ENCODE measurements around the gene C16orf96. TPM values are rescaled to one million over a fixed set of nuclear protein-coding genes. Genes with fewer than 3 reads are reported as not detected.

C16orf96 gene
- total RNA-seq, 1 experiment from 2014 or later: 1.4 TPM

GRCh38 chr16:4550591-4550990 is 5.5 kb upstream of the C16orf96 start:
- Histone ChIP-seq H4K5ac (ENCODE audit: insufficient read length, low read depth, low read length) (no peak overlapping the region), H3K9ac (ENCODE audit: extremely low read depth, insufficient read length, low read length) (no peak overlapping the region), H2BK20ac (ENCODE audit: low read depth, low read length, poor library complexity, severe bottlenecking) (no peak overlapping the region), H2BK120ac (ENCODE audit: low read depth, low read length, poor library complexity, severe bottlenecking) (no peak overlapping the region), H2AK5ac (ENCODE audit: insufficient read length, low read length) (no peak overlapping the region), H2AFZ (ENCODE audit: low read length) (no peak overlapping the region), H3T11ph (ENCODE audit: low read length) (no peak overlapping the region), H3K9me3 (ENCODE audit: control insufficient read depth, low read depth, low read length) (no peaks in the 10 kb centered on the region), H3K4ac (ENCODE audit: low read depth, low read length) (no peak overlapping the region), H4K91ac (ENCODE audit: insufficient read length, low read depth, low read length) (no peak overlapping the region), H3K18ac (ENCODE audit: insufficient read length, low read depth, low read length) (no peak overlapping the region), H3K27me3 (ENCODE audit: insufficient read depth, low read length) (no peaks in the 10 kb centered on the region), H3K23me2 (ENCODE audit: insufficient read length, low read depth, low read length, poor library complexity, severe bottlenecking) (no peaks in the 10 kb centered on the region), H2BK15ac (ENCODE audit: low read depth, low read length) (no peak overlapping the region), H3K4me2 (ENCODE audit: insufficient read depth, insufficient read length, low read length) (no peak overlapping the region), H3K23ac (ENCODE audit: insufficient read length, low read depth, low read length) (no peak overlapping the region), H4K8ac (replicated peaks; ENCODE audit: insufficient read length, low read depth, low read length) (no peak overlapping the region), H2BK12ac (ENCODE audit: insufficient read length, low read depth, low read length) (no peak overlapping the region), H3K14ac (ENCODE audit: insufficient read depth, low read length) (no peak overlapping the region), H3K79me2 (ENCODE audit: insufficient read depth, low read length) (no peaks in the 10 kb centered on the region), H3K4me1 (ENCODE audit: insufficient read depth, low read length) (no peaks in the 10 kb centered on the region; the same call in 1 of the 2 replicates), H3K56ac (ENCODE audit: insufficient read length, low read depth, low read length) (no peak overlapping the region), H3K79me1 (ENCODE audit: insufficient read depth, low read depth, low read length, poor library complexity, severe bottlenecking) (no peaks in the 10 kb centered on the region), H4K20me1 (ENCODE audit: control insufficient read depth, insufficient read depth, insufficient read length) (no peaks in the 10 kb centered on the region), H3K27ac (ENCODE audit: insufficient read length, low read depth, low read length) (no peak overlapping the region), H2BK5ac (ENCODE audit: insufficient read length, low read length) (no peak overlapping the region)
- no peak for TF ChIP-seq CTCF (conservative IDR thresholded peaks at IDR 0.05)
- H3K27me3 Mint-ChIP-seq (ENCODE audit: low read depth): peaks cover 5% of the 10 kb centered on the region
- H3K4me3 Mint-ChIP-seq: no peak overlapping the region
- no CpG with 5 or more reads among the region's 4 CpGs for WGBS (ENCODE audit: extremely low coverage, insufficient read length, low lambda C conversion rate)
- no peaks in the 10 kb centered on the region; a peak in 1 of 7 replicates for H3K36me3 Mint-ChIP-seq (ENCODE audit: insufficient read depth in 1 of 3, low read depth in 3 of 3)
- peaks cover 9 to 11% of the 10 kb centered on the region in 2 experiments; a peak in 2 of 4 replicates for H3K4me1 Mint-ChIP-seq
- H3K27ac Mint-ChIP-seq: no peak overlapping the region
- H3K9me3 Mint-ChIP-seq: peaks cover 0 to 2% of the 10 kb centered on the region in 2 experiments; a peak in 2 of 5 replicates
- no peak for DNase-seq
